IPS DF 4.7 (cell line): ENCODE data around the gene TBL1XR1.
"Not testable (repeated sequence)": the region's sequence is repeated elsewhere in the genome, so short reads cannot be mapped to it uniquely, and the experiment has no call there.

ENCODE experiments used
- DNase-seq: peaks from one replicate; pipeline ENCODE4 v3.0.0-alpha.2; 2013; ENCODE audit warnings: low spot score; ENCODE audit errors: extremely low read depth

Gene TBL1XR1

GRCh38 chr3:177144922-177145321, 52.4 kb downstream of the TBL1XR1 start:
- DNase-seq = no peak

GRCh38 chr3:177141899-177142646, 55.2 kb downstream of the TBL1XR1 start:
- no peak for DNase-seq

- DNase-seq = no peak
Measured at GRCh38 chr3:177141471-177141870, 55.8 kb downstream of the TBL1XR1 start.

DNA sequence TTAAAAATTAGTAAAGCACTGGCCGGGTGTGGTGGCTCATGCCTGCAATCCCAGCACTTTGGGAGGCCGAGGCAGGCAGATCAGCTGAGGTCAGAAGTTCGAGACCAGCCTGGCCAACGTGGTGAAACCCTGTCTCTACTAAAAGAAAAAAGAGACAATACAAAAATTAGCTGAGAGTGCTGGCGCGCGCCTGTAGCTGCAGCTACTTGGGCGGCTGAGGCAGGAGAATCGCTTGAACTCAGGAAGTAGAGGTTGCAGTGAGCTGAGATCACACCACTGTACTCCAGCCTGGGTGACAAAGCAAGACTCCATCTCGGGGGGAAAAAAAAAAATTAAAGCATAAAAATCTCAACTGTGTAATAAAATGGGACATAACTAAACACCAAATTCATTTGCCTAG, 58.1 kb downstream of the TBL1XR1 start:
- not testable (repeated sequence) for DNase-seq

DNA sequence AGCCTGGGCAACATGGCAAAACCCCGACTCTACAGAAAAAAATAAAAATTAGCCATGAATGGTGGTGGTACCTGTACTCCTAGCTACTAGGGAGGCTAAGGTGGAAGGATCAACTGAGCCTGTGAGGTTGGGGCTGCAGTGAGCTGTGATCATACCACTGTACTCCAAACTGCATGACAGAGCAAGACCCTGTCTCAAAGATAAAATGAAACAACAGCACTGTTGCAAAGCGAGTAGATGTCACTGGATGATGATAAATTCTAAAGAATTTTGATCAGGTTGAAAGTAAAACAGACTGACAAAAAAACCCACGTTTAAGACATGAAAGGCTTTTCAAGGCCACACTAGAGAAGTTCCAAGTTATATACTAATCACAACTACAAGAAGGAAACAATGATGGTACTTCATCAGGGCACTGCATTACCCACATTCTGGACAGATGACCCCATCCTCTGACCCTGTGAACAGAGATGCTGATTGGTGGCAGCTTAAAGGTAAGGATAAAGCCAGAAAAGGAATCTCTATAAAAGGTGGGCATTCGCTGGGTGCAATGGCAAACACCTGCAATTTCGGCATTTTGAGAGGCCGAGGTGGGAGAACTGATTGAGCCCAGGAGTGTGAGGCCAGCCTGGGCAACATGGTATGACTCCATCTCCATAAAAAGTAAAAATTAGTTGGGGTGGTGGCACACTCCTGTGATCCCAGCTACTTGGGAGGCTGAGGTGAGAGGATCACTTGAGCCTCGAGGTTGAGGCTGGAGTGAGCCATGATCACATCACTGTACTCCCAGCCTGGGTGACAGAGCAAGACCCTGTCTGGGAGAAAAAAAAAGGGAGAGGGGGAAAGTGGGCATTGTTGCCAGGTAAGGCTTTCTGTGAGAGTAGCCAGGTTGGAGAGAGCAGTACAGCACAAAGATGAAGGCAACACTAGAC, 59.2 kb downstream of the TBL1XR1 start:
- DNase-seq = no peak

DNA sequence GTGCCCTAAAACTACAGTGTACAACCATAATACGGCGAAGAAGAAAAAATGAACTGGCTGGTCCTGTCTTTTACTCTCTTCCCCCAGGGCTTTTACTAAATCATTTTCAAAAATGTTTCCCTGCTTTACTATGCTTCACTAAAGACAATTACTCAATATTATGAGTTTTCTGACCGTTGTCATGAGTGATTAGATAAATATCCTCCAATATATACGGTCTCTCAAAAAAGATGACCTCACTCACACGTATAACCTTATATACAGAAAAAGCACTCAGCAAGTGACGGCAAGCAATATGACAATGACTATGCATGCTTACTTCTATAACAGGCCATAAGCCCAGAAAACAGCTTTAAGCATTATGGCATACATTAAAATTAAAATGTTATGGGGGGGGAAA, 60.5 kb downstream of the TBL1XR1 start:
- no peak for DNase-seq

GRCh38 chr3:177135841-177136492, 61.3 kb downstream of the TBL1XR1 start:
- no peak for DNase-seq

DNA sequence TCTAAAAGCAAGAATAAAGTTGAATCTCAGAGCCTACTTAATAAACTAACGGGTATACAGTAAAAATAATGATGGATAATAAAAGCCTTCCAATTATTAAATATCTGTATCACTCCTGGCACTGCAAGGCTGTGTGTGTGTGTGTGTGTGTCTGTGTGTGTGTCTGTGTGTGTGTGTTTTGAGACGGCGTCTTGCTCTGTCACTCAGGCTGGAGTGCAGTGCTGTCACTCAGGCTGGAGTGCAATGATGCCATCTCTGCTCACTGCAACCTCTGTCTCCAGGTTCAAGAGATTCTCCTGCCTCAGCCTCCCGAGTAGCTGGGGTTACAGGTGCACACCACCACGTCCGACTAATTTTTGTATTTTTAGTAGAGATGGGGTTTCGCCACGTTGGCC, 62.5 kb downstream of the TBL1XR1 start:
- no peak for DNase-seq

DNA sequence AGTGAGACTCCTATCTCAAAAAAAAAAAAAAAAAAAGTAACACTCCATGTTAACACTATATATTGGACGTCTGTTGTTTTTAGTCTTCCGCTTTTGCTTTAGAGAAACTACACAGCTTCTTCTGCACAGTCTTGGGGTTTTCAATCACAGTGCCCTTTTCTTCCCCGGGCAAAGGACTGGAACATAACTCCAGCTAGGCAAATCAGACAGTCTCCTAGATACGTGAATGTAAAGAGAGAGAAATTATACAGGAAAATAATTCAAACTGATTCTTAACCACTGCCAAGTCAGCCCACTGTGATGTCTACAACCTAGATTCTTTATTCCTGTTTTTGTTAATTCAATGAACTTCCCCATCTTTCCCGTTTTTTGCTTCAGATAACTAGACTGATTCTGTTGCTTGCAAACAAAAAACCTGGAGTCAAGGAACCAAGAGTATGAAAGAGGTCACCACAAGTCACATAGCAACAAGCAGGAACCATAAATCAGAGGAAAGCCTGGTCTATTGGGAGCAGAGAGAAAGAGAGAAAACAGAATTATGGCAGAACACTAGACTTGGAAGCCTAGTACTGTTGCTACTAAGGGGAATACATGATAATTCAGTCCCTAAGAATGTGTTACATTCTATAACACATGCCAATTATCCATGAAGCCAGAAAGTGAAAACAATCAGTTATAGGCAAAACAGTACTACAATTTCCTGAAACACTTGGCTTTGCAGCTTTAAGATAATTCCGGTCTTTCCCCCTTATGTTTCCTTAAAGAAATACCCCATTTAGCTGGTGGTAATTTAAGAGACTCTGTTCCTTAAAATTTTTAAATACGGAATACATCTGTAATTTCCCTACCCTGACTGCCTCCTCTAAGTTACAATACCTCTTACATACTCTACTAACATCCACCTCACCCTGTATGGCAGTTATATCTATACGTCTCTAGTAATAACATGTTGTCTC, 63.1 kb downstream of the TBL1XR1 start:
- DNase-seq = no peak

DNA sequence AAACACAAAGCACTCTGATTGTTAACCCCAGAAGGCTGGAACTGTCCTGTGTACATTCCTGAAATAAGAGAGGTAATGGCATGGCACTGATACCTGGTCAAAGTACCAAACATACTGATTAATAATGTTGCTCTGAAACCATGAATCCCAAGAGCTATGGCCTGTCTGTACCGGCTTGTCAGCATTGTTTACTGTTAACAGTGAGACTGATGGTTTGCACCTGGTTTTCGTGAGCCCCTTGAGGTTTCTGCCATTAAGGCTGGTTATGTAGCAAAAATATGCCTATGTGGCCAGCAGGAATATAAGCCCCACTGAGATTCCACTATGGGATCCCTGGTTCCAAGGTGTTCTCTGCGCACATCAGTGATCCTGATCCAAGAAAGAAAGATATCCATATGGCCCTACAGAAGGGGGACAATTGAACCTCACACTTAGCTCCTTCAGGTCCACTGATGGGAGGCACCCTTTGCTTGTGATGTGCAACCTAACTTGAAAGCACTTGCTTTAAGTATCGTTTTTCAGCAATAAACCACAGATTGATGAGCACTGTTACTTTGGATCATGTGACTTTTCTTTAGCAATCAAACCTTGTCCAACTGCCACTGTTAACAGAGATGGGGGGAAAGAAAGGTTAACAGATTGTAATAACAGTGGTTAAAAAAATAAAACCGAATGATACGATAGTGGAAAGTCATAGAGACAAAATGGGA, 65.2 kb downstream of the TBL1XR1 start:
- no peak for DNase-seq

GRCh38 chr3:177127008-177127407, 70.3 kb downstream of the TBL1XR1 start:
- no peak for DNase-seq

- no peak for DNase-seq
Measured at GRCh38 chr3:177126015-177126773, 71.1 kb downstream of the TBL1XR1 start.

DNA sequence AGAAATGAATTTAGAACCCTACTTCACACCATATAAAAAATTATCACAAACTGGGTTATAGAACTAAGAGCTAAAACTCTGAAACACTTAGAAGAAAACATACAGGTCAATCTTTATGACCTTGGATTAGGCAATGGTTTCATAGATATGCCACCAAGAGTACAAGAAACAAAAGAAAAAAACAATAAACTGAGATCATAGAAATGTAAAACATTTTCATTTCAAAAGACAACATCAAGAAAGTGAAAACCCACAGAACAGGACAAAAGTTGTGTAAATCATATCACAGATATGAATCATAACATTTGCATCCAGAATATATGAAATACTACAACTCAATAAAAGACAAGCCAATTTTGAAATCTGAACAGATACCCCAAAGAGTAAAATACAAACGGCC, 72.4 kb downstream of the TBL1XR1 start:
- no peak for DNase-seq

- DNase-seq = no peak
Measured at GRCh38 chr3:177123822-177124221, 73.5 kb downstream of the TBL1XR1 start.

DNA sequence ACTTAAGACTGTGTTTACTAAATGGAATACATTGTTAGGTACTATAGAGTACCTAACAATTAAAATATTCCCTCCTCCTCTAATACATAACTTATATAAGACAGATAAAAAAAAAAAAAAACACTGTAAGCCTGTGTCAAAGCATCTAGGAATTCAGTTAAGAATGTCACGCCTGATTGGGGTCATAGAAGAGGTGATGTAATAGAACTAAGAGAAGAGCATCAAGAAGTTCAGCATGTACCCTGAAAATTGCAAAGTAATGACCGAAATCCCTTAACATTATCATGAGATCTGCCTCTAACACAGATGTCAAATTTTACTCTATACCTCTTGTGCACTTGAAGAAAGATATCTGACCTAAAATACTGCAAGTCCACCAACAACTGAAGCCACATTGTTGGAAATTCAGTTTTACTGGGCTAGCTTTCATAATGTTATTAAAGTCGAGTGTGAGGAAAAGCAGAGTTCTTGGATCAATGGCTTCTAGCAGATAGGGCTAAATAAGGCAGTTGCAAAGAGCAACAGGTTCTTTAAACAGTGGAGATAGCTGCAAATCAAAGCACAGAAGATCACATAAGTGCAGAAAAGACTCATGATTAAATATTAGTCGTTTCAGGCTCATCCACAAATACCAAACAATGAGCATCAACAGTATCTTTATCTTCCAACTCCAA, 75.0 kb downstream of the TBL1XR1 start:
- no peak for DNase-seq

- DNase-seq = no peak
Measured at GRCh38 chr3:177119829-177120228, 77.5 kb downstream of the TBL1XR1 start.

- no peak for DNase-seq
Measured at GRCh38 chr3:177114253-177114652, 83.0 kb downstream of the TBL1XR1 start.

DNA sequence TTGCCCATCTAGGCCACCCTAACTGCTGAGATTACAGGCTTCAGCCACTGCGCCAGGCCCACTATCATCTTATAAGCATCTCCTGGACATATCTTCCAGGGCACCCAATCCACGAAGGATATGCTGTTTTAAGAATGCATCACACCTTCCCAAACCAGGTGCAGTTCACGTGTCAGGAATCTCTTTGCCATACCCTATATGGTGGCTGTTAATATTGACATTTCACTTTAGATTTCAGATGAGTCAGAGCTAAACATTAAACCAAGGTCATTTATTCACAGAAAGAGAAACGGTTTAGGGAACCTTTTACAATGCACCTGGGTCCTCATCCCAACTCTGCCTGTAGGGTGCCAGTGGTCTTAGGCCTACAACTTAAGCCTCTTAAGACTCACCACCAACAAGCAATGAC, 85.7 kb downstream of the TBL1XR1 start:
- no peak for DNase-seq

DNA sequence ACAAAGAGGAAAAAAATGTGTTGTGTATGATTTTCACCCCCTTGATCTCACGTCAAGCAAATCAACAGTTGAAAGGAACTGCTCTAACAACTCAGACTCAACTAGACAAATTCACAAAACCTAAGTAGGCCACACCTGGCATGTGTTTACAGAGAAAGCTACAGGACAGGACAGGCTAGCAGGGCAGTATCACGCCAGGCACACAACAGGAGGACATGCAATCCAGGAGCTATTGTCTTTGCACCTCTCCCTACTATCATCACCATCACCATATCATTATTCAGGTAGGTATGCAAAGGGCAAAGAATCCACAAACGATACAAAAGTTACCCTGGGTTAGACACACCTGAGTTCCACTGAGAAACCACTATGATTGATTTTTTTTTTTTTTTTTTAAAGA, 86.4 kb downstream of the TBL1XR1 start:
- no peak for DNase-seq
